ENCODE data around the gene GRID2. TPM values are rescaled to one million over a fixed set of nuclear protein-coding genes. Genes with fewer than 3 reads are reported as not detected.

Gene GRID2
- total RNA-seq, 1 experiment from 2014 or later, result 2.2 TPM

- Histone ChIP-seq H3K9ac (ENCODE audit: low read length) (no peak overlapping the region), H4K20me1 (ENCODE audit: low read length) (no peaks in the 10 kb centered on the region), H3K9me2 (replicated peaks; ENCODE audit: low read length) (no peaks in the 10 kb centered on the region), H3K4me1 (ENCODE audit: insufficient read depth, low read length) (no peaks in the 10 kb centered on the region), H3K9me3 (ENCODE audit: low read length) (no peaks in the 10 kb centered on the region), H3F3A (ENCODE audit: low read length, unreplicated experiment) (no peaks in the 10 kb centered on the region), H3K4me2 (ENCODE audit: low read length) (no peak overlapping the region), H3K4me3 (ENCODE audit: low read length) (no peak overlapping the region), H3K27ac (ENCODE audit: low read length) (no peak overlapping the region), H3K79me2 (ENCODE audit: low read length) (no peaks in the 10 kb centered on the region), H3K36me3 (ENCODE audit: low read depth, low read length) (no peaks in the 10 kb centered on the region), H3K27me3 (ENCODE audit: low read length) (no peaks in the 10 kb centered on the region), H2AFZ (ENCODE audit: low read length) (no peak overlapping the region)
- TF ChIP-seq EZH2phosphoT487 (IDR thresholded peaks at IDR 0.05; ENCODE audit: borderline replicate concordance, low read length) (no peak), CTCF (conservative IDR thresholded peaks at IDR 0.05; ENCODE audit: low read depth, low read length) (no peak), EZH2 (IDR thresholded peaks at IDR 0.05; ENCODE audit: low read length, unreplicated experiment) (no peak)
- no peak for ATAC-seq
- no peak for DNase-seq
- POLR2A ChIA-PET (ENCODE audit: unreplicated experiment), result no interaction called here
- BruUV-seq (replicated peaks), result no TSS peak
- CTCF ChIA-PET, result no interaction called here
- intact Hi-C loops (cut with micrococcal nuclease), result no loop called here
These were observed 581.9 kb downstream of the GRID2 start for GRCh38 chr4:92885632-92886031.

- peak overlapping the region; percentile 60 for H3K4me2 ChIP-seq (ENCODE audit: low read length)
- no peaks in the 10 kb centered on the region for H3K9me3 ChIP-seq (ENCODE audit: low read length)
- CTCF ChIA-PET, result no interaction called here
- H3K4me3 ChIP-seq (ENCODE audit: low read length), result no peak overlapping the region
- H3K27ac ChIP-seq (ENCODE audit: low read length), result peak overlapping the region; percentile 62
- no TSS peak for BruUV-seq (replicated peaks)
- DNase-seq, result peak; percentile 42
- no peak for ATAC-seq
- no peaks in the 10 kb centered on the region for H3K9me2 ChIP-seq (replicated peaks; ENCODE audit: low read length)
- intact Hi-C loops (cut with micrococcal nuclease), result loop anchor here (5.0 kb wide), 1 partner anchor 720 kb away; no protein-coding TSS in a partner anchor
- H3K79me2 ChIP-seq (ENCODE audit: low read length), result no peaks in the 10 kb centered on the region
- TF ChIP-seq EZH2 (IDR thresholded peaks at IDR 0.05; ENCODE audit: low read length, unreplicated experiment), result no peak
- TF ChIP-seq CTCF (conservative IDR thresholded peaks at IDR 0.05; ENCODE audit: low read depth, low read length), result no peak
- no peak for TF ChIP-seq EZH2phosphoT487 (IDR thresholded peaks at IDR 0.05; ENCODE audit: borderline replicate concordance, low read length)
- H3K4me1 ChIP-seq (ENCODE audit: insufficient read depth, low read length), result peaks cover 19% of the 10 kb centered on the region
- H4K20me1 ChIP-seq (ENCODE audit: low read length), result no peaks in the 10 kb centered on the region
- H2AFZ ChIP-seq (ENCODE audit: low read length), result no peak overlapping the region
- H3F3A ChIP-seq (ENCODE audit: low read length, unreplicated experiment), result no peaks in the 10 kb centered on the region
- no peak overlapping the region for H3K9ac ChIP-seq (ENCODE audit: low read length)
- no peaks in the 10 kb centered on the region for H3K36me3 ChIP-seq (ENCODE audit: low read depth, low read length)
- POLR2A ChIA-PET (ENCODE audit: unreplicated experiment), result no interaction called here
- no peaks in the 10 kb centered on the region for H3K27me3 ChIP-seq (ENCODE audit: low read length)
These were observed 648.7 kb downstream of the GRID2 start for GRCh38 chr4:92952426-92952825.

GRCh38 chr4:92952897-92953296 is 649.1 kb downstream of the GRID2 start:
- ATAC-seq, result peak; percentile 35
- H3K27me3 ChIP-seq (ENCODE audit: low read length), result no peaks in the 10 kb centered on the region
- no peaks in the 10 kb centered on the region for H3F3A ChIP-seq (ENCODE audit: low read length, unreplicated experiment)
- no peaks in the 10 kb centered on the region for H3K9me3 ChIP-seq (ENCODE audit: low read length)
- H3K27ac ChIP-seq (ENCODE audit: low read length), result peak overlapping the region; percentile 62
- H4K20me1 ChIP-seq (ENCODE audit: low read length), result no peaks in the 10 kb centered on the region
- intact Hi-C loops (cut with micrococcal nuclease), result loop anchor here (5.0 kb wide), 1 partner anchor 721 kb away; no protein-coding TSS in a partner anchor
- H3K9me2 ChIP-seq (replicated peaks; ENCODE audit: low read length), result no peaks in the 10 kb centered on the region
- BruUV-seq (replicated peaks), result no TSS peak
- CTCF ChIA-PET, result no interaction called here
- POLR2A ChIA-PET (ENCODE audit: unreplicated experiment), result no interaction called here
- TF ChIP-seq EZH2 (IDR thresholded peaks at IDR 0.05; ENCODE audit: low read length, unreplicated experiment), result no peak
- H3K36me3 ChIP-seq (ENCODE audit: low read depth, low read length), result no peaks in the 10 kb centered on the region
- peak; percentile 65 for DNase-seq
- peak overlapping the region; percentile 60 for H3K4me2 ChIP-seq (ENCODE audit: low read length)
- H3K79me2 ChIP-seq (ENCODE audit: low read length), result no peaks in the 10 kb centered on the region
- no peak overlapping the region for H3K9ac ChIP-seq (ENCODE audit: low read length)
- no peak overlapping the region for H3K4me3 ChIP-seq (ENCODE audit: low read length)
- peak overlapping the region; percentile 49; the same call in 1 of the 2 replicates for H2AFZ ChIP-seq (ENCODE audit: low read length)
- H3K4me1 ChIP-seq (ENCODE audit: insufficient read depth, low read length), result peaks cover 19% of the 10 kb centered on the region
